NCI-H1417 treated with DMSO at 0.1 percent for 48 hours (cell line): ENCODE results near the gene PCNX1.
"Not testable (repeated sequence)": the region's sequence is repeated elsewhere in the genome, so short reads cannot be mapped to it uniquely, and the experiment has no call there.

ENCODE experiments used
- DNase-seq: peaks from one replicate; lab custom pipeline; 2025; lab: John Stamatoyannopoulos, UW

The PCNX1 gene

DNA sequence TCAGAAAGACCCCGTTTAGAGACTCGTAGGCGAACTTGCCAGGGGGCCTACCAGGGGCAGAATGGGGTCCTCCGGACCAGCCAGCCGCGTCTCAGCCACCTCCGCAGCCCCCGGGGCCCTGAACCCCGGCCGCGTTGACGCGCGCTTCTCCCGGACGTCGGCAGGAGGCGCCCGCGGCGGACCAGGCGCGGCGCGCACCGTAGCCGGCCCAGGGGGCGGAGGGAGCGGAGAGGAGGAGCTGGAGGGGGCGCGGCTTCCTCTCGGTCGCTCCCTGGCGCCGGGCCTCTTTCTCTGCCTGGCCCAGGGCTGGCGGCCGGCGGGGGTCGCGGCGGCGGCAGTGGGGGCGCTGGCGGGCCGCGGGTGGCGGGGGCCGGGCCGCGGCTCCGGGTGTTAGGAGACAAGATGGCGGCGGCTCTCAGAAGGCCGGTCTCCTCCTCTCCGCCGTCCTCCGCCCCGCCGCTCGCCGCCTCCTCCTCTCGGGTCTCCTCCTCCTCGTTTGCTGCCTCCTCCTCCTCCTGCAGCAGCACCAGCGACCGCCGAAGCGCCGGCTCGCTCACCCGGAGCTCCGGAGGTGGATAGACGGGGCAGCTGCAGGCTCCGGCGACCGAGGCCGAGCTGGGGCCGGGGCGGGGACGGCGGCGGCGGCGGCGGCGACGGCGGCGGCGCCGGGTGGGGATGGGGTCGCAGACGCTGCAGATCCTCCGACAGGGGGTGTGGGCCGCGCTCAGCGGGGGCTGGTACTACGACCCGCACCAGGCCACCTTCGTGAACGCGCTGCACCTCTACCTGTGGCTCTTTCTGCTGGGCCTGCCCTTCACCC, at the start of gene PCNX1:
TSS of gene PCNX1 (plus strand) at position 284 of the 820 bp plus-strand sequence. CDS start at position 676, 392 bp downstream.
- peak; percentile 19 for DNase-seq

DNA sequence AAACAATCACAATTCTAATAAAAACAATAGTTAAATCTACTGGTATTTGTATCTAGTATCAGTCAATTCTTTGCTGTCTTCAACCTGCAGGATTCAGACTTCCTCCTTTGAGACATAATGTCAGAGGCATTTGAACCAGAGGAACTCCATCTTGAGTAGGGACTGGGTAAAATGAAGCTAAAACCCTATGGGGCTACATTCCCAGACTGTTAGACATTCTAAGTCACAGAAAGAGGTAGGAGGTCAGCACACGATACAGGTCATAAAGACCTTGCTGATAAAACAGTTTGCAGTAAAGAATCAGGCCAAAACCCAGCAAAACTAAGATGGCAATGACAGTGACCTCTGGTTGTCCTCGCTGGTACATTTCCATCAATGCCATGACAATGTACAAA, 49.8 kb upstream of the PCNX1 start:
- no peak for DNase-seq

DNA sequence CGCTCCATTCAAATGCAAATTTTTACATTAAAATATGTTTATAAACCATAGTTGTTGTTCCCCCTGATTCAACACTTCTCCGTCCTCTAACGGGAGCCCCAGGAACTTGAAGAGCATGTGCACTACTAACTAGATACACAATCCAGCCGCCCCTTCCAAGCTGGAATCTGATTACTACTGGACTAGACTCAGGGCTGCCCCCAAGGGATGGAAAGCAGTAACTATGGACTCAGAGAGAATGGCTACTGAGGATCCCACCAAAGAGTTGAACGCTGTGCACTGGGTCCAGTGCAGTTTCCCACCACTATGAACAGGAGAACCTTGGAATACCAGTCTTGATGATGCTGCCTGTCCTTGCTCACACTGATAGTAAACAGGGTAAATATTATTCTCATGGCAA, 48.6 kb upstream of the PCNX1 start:
- no peak for DNase-seq

DNA sequence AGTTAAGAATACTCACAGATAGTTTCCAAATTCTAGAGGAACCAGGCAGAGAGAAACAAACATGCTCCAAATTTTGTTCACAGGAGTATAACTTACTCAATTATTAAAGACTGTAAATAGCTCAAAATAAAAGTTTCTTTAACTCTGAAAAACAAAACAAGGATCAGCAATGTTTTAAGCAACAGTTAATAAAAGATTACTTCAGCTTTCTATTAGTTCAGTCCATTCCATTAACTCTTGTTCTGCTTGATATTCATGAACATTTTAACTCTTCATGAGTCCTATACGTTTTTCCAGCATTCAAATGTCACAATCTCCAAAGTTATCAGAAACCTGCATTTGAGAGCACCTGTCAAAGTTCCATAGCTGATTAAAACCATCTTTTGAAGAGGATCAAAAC, 40.3 kb upstream of the PCNX1 start:
- DNase-seq, result not testable (repeated sequence)

DNA sequence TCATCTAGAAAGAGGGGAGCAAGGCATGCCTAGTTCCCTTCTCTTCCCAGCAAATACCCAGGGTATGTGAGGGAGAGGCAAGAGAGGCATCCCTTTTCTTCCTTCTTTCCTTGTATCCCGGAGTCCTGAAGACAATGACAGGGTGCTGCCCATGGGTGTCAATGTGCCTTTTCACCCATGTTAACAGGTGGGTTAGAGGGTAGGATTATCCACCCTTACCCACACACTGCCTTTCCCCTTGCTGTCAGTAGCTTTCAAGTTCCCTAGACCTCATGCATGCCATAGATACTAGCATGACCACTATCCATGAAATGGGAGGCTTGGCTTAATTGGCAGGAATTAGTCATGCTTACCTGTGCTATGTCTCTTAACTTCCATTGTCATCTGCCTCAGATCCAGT, 36.3 kb upstream of the PCNX1 start:
- no peak for DNase-seq

DNA sequence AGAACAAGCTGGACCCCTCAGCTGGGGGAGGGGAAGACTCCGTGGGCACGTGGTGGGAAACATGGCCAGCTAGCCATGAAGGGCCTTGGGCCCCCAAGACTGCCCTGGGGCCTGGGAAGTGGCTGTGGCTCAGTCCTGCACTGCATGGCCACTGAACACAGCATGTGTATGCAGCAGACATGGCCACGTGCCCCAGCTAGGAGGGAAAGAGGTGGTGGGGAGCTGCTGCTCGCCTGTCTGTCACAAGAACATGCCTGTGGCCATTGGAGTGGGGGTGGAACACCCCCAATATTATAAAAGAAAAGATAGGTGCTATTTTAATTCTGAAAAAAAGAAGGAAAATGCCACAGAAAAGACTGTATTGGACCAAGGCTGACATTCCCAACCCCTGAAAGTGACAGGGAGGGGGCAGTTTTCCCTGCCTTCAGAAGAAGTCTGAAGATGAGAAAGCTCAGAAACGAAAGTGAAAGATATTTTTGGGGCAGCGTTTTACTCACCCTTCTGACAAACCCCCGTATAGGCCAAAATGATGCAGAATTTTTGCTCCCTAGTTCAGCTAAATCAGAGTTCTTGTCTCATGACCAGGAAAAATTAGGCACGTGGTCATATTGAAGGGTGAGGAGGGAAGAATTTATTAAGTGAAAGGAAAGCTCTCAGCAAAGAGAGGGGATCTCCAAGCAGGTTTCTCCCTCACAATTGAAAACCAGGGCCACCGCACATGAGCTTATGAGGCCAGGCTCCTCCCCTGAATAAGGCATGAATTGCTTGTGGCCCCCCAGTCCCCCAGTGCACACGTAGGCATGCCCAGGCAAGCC, 35.2 kb upstream of the PCNX1 start:
- no peak for DNase-seq

DNA sequence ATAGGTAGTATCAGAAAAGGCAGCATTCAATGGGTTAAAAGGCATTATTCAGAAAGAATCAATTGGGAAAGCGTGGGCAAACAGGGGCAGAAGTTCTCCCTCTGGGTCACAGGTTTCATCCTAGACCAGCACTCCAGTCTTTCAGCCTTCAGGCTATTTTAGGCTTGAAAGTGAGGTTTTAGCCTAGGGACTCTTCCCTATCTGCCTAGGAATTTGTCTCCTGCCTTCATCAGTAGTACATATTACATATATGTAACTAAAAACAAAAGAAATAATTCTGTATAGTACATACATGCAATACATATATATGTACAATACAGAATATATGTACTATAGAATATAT, 34.6 kb upstream of the PCNX1 start:
- DNase-seq, result no peak

DNA sequence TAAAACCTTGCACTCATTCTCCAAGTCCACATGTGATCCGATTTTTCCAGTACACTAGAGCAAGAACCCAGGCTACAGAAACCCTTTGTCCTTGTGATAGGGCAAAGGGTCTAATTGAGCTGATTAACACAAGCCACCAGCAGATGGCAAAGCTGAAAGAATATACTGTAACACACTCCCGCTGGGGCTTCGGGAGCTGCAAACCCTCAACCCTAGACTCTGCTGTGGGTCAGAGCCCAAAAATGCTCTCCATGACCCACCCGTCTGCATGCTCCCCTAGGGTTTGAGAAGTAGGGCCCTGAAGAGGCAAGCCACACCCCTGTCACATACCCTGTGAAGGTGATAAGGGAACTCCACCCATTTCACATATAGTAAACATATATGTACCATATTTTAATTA, 33.6 kb upstream of the PCNX1 start:
- no peak for DNase-seq

DNA sequence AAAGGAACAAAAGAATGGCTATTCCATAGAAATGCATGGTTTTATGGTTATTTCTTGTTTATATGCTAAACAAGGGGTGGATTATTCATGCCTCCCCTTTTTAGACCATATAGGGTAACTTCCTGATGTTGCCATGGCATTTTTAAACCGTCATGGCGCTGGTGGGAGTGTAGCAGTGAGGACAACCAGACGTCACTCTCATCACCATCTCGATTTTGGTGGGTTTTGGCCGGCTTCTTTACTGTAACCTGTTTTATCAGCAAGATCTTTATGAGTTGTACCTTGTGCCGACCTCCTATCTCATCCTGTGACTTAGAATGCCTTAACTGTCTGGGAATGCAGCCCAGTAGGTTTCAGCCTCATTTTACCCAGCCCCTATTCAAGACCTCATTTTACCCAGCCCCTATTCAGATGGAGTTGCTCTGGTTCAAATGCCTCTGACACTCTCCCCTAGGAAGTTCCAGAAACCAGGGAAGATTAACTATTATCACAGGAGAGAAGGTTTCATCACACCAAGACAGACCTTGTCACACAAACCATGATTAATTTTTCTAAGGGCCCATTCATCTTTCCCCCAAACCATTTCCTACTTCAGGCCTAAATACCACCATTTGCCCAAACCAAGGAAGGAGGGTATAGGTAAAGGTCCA, 31.3 kb upstream of the PCNX1 start:
- not testable (repeated sequence) for DNase-seq

DNA sequence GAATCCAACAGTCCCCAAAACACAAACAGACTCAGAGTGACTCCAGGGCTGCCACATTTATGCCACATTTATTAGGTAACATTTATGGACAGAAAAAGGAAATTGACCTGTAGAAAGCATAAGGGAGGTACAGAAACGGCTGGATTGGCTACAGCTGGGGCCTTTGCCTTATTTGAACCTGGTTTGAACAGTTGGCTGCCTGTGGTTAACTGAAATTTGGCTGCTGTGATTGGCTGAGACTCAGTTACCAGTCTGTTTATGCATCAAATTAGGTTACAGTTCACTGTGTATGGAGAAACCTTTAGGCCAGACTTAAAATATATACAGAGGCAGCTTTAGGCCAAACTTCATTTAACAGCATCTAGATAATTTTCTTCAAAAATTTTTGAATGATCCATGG, 27.8 kb upstream of the PCNX1 start:
- no peak for DNase-seq

DNA sequence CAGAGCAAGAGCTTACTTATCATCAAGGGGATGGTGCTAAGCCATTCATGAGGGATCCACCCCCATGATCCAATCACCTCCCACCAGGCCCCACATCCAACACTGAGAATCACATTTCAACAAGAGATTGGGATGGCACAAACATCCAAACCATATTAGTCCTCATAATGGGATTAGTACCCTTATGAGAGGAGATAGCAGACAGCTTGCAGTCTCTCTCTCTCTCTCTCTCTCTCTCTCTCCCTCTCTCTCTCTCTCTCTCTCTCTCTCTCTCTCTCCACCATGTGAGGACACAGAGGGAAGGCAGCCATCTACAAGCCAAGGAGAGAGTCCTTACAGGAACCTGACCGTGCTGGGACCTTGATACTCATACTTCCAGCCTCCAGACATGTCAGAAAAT, 26.4 kb upstream of the PCNX1 start:
- not testable (repeated sequence) for DNase-seq

DNA sequence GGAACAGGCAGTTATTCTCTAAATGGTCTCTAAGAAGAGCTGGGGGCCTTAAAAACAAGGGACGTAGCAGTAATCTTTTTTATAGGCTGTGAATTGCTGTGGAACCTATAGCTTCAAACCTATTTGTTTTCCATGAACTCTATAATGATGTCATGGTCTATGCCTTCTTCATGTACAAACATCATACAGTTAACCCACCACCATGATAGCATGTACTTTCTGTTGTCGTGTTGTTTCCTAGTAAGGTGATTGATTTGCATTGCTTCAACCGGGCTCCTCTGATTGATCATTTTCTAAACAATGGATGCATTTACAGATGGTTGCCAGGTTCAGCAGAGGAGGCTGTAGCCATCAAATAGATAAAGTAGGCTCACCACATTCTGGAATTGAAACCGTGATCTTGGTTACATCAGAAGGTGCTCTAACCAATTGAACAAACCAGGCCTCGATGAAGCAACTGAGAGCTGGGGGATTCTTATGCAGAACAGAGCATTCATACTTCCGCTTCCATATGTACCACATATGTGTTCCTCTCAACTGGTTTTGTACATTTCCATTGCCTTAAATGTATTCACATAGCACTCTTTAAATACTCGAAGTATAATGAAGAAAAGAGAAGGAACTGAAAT, 25.6 kb upstream of the PCNX1 start:
- no peak for DNase-seq

DNA sequence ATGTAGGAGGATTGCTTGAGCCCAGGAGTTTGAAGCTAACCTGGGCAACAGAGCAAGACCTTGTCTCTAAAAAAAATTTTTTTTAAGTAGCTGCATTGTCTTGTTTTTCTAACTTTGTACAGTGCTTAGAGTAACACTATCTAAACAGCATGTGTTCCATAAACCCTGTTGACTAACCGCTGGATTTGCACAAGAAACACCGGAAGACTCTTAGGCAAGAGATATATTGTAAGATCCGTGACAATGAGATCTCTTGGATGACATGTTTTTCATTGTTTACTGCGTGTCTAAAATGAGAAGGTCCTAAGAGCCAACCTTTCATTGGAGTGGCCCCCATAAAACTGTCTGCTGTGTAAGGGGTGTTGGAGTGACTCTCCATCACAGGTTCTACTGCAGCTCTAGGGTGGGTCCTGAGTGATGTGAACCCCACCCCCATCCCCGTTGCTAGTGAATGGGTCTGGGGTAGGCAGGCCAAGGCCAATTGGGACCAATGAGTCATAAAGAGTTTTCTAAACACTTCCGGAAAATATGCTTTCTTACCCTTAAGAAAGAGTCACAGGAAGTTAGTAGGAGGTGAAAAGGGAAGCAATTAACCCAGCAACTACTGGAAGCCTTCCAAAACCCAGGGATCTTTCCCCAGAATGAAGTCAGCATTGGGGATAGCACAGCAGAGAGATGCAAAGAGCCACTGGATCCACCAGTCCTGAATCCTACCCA, 24.3 kb upstream of the PCNX1 start:
- no peak for DNase-seq

DNA sequence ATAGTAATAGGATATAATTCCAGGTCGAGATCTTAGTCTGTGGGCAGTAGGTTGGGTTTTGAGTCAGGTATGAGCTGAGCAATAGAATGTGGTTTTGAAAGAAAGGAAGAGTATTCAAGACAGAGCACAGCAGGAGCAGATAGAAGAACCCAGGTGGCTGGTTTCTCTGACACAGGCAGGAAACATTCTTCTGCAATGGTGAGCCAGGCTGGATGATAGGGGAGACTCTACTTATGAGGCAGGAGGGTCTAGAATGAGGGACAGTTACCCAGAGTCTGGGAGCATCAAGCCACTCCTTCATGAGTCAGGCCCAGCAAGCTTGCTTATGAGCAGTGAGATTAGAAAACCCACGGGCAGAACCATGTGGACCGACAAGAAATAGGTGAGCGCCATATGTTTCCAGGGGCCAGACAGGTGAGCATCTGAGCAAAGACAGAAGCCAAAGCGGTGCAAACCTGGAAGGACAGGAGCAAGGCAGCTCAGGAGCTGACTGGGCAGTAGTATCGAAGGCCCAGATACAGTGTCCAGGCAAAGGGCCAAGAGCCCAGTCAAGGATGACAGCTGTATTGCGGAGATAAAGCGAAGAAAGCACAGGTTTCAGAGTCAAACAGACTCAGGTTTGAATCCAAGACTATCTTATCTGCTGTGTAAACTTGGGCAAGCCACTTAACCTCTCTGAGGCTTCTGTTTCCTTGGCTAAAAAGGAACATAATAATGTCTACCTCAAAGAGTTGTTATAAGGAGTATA, 22.5 kb upstream of the PCNX1 start:
- DNase-seq, result no peak

DNA sequence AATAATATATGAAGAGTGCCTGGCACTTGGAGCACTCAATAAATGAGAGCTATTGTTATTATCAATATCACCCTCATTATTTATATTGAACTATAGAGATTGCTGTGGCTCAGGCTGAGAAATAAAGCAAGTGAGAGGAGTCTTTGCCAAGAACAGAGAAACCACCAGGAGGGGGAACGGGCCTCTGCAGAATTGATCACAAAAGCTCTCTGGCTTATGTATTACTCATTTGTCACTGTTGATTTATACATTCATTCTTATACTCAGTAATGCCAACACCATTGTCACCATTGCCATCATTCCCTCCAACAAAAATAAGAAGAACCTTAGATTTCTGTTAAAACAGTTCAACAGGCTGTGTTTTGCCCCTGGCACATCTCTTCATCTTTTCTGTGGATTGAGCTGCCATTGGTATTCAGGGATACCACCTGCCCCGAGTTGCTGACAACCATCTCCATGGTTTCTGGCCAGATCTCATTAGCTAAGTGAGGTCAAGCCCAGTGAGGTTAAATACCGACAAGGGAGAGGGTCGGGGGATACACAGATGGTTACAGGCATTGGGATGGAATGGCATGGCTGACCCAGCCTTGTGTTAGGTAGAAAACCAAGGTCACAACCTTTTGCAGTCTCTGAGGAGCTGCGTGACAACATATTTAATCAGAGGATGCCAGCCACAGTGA, 21.8 kb upstream of the PCNX1 start:
- no peak for DNase-seq

DNA sequence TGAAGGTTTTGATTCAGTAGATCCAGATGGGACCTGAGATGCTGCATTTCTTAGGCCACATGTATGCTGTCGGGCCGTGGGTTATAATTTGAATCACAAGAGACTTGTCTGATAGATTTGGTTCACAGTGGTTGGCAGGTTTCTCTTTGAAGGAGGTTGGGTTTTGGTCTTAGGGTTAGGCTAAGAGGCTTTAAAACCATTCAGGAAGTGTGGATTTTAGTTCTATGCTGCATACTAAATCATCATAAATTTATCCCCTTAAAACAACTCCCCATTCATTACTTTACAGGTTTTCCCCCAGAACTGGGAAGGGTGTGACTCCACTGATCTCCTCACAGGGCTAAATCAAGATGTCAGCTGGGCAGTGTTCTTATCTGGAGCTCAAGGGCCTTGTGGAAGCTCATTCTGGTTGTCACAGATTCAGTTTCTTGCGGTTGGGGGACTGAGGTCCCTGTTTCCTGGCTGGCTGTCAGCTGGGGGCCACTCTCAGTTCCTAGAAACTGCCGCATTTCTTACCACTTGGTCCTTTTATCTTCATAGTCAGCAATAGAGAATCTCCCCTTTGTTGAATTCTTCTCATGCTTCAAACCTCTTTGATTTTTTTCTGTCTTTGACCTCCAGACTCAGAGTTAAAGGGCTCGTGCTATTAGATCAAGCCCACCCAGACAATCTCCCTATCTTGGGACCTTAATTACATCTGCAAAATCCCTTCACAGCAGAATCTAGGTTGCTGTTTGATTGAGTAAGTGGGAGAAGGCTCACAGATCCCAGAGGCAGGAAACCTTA, 20.6 kb upstream of the PCNX1 start:
- DNase-seq, result no peak

DNA sequence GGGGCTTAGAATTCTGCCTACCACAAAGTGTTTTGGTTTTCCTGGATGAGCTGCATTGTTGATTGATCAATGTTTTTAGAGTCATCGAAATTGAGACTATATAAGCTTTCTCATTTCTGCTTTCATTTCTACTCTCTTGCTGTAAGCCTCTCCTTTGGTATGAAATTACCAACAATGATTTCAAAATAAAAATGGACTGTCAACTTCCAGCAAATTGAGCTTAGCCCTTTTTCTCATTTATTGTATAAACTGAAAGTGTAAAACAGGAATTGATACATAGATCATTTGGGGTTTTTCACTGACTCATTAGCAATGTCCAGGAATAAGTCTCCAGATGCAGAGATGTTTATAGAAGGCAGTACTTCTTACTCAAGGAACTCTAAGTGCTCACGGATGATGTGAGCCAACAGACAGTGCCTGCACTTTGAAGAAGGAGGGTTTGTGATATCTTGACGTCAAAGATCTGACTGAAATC, 20.0 kb upstream of the PCNX1 start:
- no peak for DNase-seq

DNA sequence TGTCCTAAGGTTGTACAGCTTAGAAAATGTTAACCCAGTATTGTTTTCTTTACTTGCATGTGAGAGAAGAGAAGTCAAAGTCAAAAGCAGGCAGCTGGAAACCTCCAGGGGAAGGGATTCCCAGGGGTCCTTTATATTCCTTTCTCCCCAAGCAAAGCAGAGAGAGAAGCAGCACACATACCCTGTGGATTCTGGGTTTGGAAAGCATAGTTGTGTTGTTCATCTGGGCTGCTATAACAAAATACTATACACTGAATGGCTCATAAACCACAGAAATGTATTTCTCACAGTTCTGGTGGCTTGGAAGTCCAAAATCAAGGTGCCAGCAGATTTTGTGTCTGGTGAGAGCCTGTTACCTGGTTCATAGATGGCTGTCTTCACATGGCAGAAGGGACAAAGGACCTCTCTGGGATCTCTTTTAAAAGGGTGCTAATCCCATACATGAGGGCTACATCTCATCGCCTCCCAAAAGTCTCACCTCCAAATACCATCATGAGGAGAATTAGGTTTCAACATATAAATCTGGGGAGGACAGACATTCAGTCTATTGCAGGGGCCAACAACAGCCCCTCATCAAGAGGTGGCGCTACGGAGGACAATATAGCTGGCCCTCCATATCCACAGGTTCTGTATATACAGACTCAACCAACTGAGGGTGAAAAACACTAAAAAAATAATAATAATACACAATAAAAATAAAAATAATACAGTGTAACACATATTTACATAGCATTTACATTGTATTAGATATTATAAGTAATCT, 19.3 kb upstream of the PCNX1 start:
- no peak for DNase-seq

DNA sequence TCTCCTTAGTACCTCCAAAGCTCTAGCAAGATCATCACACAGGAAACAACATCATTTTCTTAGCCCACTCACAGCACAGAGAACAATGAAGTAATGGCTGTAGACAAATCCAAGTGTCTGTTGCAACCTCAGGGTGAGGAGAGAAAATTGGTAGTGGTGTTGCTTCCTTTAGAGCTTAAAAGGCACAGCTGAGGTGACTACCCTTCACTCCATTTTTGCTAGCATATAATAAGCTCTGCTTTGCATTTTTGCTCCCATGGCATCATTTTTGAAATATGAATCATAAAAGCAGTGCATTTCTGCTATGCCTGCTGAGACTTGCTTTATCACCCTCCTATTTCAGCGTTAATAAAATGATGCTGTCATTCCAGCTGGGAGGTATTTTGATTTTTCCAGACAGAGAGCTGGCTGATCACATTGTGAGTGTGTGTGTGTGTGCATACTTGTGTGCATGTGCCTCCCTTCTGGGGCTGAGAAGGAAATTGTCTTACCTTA, 18.5 kb upstream of the PCNX1 start:
- no peak for DNase-seq
